Measurements from ENCODE around the gene IL17B.

The IL17B gene

GRCh38 chr5:149414405-149415065, 35.4 kb upstream of the IL17B start:
- DNase-seq (ENCODE audit: low read depth in 2 of 2) = no peak

GRCh38 chr5:149413477-149414210, 34.6 kb upstream of the IL17B start:
- no peak for DNase-seq (ENCODE audit: low read depth in 2 of 2)

DNA sequence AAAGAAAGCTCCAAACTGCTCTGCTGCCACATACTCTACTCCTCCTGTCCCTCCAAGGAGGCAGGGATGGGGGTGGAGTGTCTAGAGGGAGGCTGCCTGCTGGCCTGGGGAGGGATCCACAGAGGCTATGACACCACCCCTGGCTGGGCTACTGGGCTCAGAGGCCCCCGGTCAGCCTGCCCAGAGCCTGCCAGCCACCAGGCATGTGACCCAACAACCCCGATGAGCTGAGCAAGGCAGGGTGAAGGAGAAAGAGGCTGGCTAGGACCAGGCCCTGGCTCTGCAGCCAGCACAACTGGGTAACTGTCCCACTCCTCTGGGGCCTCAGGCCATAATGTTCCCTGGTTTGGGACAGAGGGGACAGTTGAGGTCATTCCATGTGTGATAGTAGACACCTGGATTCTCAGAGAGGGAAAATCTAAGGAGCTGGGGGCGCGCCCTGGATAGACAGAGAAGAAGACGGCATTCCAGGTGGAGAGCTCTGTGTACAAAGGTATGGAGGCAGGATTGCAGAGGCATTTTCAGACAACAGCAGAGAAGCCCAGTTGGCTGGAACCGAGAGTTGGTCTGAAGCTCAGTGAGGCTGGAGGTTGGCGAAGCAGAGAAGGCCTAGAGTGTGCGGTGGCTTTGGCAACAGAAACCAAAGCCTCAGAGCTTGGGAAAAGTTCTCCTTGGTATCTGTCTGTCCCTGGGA, 33.8 kb upstream of the IL17B start:
- no peak for DNase-seq (ENCODE audit: low read depth in 2 of 2)

DNA sequence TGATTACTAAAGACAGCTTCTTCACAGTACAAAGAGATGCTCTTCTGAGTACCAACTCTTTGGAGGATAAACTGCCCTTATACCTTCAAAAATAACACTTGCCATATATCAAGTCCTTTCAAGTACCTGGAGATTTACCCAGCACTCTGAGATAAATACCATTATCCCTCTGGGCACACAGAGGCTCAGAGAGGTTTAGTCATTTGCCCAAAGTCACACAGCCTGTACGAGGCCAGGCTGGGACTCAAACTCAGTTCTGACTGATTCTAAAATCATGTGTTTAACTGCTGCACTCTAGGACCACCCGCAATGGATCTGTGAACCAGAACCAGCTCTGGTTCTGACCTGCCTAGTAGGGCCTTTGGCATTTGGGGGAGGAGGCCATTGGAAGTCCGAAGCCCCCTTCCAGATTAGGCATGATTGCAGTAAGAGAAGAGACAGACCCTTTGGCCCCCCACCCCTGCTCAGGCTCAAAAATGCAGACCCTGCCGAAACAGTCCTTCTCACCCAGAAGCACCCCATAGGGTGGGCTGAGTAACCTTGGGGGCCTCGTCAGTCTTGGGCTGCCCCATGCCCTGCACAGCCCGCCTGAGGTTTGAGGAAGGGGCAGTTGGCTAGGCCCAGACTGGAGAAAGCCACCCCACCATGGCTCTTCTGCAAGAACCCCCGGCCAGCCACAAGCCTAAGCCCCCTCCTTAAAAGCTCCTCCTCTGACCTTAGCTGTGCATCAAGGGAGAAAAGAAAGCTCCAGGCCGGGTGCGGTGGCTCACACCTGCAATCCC, 32.8 kb upstream of the IL17B start:
- DNase-seq (ENCODE audit: low read depth in 2 of 2) = no peak

DNA sequence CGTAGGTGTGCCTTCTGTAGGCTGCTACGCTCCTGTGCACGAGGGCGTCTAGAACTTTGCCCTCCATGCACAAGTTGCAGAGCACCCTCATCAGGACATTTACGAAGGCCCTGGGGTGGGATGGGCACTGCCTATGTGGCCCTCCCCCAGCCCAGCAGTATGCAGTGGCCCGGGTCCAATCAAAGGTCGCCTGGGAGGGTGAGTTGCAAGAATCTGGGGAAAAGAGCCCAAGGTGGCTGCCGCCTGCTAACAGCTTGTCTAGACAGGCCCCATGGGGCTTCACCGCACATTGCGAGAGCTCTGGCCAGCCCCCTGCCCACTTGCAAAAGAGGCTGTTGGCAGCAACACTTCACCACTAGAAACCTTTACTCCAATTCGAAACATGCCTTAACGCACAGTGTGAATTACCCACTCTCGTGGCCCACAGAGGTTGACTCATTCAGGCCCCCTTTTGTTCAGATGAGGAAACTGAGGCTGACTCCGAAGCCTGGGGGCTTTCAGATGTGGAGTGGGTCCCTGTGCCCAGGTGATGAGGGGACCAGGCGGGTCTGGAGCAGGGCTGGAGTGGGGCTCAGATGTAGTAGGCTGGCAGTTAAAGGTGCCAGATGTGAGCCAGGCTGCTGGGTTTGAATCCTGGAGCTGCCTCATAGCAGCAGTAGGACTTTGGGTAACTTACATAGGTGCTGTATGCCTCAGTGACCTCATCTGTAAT, 31.8 kb upstream of the IL17B start:
- no peak for DNase-seq (ENCODE audit: low read depth in 2 of 2)

GRCh38 chr5:149410071-149410470, 31.0 kb upstream of the IL17B start:
- no peak for DNase-seq (ENCODE audit: low read depth in 2 of 2)

DNA sequence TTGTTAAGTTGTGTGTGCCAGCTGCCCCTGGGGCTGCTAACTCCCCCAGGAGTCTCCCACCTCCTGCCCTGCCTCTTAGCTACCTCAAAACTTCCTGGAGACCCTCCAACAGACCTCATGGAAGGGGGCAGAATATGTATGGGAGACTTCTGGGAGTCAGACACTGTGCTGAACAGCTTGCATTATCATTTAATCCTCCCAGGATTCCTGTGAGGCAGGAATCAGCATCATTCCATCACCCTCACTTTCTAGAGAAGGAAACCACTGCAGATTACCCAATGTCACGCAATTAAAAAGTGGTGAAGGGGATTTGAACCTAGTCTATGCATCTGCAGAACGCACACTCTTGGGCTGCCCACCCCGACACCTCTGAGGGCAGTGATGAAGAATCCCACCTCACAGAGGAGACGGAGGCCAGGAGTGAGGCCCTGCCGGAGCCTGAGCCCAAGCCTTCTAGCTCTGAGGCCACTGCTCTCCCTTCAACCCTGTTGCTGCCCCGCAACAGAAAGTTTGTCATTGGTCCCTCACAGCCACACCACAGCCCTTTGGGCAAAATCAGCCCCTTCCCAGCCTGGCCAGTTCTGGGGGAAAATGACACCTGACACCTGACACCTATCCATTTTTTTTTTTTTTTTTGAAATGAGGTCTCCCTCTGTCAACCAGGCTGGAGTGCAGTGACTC, 30.3 kb upstream of the IL17B start:
- no peak for DNase-seq (ENCODE audit: low read depth in 2 of 2)

DNA sequence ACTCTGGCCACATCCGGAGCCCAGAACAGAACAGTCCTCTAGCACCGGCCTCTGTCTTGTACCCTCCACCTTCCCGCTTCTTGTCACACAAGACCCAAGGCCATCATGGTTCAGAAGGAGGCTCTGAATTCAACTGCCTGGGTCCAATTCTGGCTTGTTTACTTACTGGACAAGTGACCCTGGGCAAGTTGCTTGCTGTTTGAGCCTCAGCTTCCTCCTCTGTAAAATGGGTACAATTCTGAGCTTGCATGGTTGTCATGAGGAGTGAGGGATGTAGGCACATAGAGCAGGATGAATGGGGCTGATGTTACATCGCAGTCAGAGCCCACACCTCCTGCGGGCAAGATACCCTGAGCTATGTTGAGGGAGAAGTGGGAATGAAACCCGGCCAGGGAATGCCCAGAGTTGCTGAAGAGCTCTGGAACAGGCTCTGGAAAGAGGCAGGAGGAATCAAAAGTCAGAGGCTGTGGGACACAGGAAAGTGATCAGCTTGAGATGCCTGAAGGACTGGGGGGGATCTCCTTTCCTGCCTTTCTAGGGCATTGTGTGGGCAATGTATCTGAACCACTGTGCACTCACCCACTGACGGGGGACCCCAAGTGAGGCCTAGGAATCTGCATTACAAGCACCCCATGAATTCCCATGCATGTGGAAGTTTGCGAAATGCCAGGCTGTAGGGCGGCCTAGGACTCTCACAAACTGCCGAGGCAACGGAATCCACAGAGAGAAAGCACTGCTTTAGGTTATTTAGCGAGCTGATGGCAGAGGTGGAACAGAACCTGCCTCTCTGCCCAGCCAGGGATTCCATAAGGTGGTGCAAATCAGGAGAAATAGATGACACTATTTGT, 29.4 kb upstream of the IL17B start:
- no peak for DNase-seq (ENCODE audit: low read depth in 2 of 2)

DNA sequence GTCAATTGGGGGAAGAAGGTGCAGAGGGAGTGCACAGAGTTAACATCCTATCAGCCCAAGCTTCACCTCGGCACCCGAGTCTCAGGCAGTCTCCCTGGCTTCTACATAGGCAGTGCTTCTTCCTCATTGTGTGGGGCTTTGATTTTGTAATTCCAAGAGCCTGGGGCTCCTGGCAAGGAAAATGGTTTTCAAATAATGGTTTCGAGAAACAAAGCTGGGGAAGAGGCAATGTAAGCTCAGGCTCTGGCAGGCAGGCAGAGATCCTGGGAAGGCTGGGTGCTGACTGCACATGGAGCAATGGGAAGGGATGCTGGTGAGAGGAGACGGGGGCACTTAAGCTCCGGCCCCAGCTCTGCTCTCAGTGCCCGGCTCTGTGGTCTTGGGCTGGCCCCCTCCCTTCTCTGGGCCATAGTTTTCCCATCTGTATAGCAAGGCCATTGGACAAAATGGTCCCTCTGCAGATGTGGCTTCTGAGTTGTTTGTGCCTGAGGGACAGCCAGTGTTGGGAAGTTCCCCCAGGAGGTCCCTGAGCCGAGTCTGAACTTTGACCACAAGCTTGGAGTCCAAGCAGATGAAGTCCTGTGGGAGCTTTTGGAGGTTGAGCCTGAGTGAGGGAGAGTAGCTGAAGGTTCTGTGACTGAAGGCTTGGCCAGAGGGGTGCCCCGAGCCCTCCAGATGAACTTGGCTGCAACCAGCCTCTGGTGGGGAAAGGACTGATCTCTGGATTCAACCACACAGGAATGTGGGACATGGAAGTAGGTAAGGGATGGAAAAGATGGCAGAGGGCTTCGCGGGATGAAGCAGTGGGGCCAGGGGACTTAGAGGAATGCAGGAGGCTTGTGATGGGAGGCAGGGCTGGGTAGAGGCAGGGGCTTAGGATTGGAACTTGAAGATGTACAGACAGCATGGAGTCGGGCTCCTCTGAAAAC, 28.5 kb upstream of the IL17B start:
- no peak for DNase-seq (ENCODE audit: low read depth in 2 of 2)

DNA sequence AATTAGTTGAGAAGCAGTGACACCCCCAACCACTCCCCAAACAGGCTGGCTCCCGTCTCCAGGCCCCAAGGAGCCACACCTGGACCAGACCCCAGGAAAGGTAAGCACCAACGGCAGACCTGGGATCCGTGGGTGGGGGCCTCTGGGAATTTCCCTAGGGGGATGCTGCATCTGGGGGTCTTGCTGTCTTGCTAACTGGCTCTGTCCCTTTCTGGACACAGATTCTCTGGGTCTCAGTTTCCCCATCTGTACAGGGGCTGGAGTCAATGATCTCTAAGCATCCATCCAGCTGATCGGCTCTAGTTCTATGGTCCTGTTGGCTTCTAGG, 27.9 kb upstream of the IL17B start:
- no peak for DNase-seq (ENCODE audit: low read depth in 2 of 2)

GRCh38 chr5:149406203-149406978, 27.3 kb upstream of the IL17B start:
- no peak for DNase-seq (ENCODE audit: low read depth in 2 of 2)

- no peak for DNase-seq (ENCODE audit: low read depth in 2 of 2)
These were observed 26.6 kb upstream of the IL17B start for GRCh38 chr5:149405550-149406202.

- DNase-seq (ENCODE audit: low read depth in 2 of 2) = no peak
These were observed 25.9 kb upstream of the IL17B start for GRCh38 chr5:149404746-149405549.

GRCh38 chr5:149403923-149404745, 25.0 kb upstream of the IL17B start:
- no peak for DNase-seq (ENCODE audit: low read depth in 2 of 2)

DNA sequence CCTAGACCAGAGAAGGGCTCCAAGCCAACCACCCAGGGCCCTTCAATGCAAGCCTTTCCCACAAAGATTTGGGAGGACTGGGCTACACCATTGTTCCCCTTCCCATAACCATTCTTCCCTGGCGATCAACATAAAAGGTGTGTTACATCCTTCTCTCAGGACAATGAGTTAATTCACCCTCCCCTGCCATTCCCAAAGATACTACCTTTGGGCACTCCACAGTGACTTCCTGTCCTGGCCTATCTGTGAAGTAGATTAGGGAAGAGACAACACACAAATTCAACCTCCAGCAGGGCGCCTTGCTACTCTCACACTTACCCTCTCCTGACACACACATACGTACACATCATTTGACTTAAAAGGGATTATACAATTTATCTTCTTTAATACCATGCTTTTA, 23.2 kb upstream of the IL17B start:
- DNase-seq (ENCODE audit: low read depth in 2 of 2) = no peak

GRCh38 chr5:149401051-149401450, 22.0 kb upstream of the IL17B start:
- DNase-seq (ENCODE audit: low read depth in 2 of 2) = no peak
